CD14-positive monocyte (primary cell): Measurements from ENCODE around the gene GPD2. TPM values are rescaled to one million over a fixed set of nuclear protein-coding genes. Genes with fewer than 3 reads are reported as not detected.

Experiments used
- DNase-seq, 3 donors: peaks; one replicate each; pipeline ENCODE4 v3.0.0-alpha.2; 2011 to 2022
- H2AFZ ChIP-seq: 2 replicates; pipeline ENCODE4 v1.6.0; 2012; ENCODE audit warnings: mild to moderate bottlenecking, low read depth, low read length, inconsistent platforms; ENCODE audit not compliant: insufficient read depth, poor library complexity, severe bottlenecking
- H3K27ac ChIP-seq, 2 donors: 1 replicate in 1 of 2; 2 replicates in 1 of 2; pipeline ENCODE4 v1.5.1; 2012 to 2013; ENCODE audit warnings: low read length in 2 of 2, control low read depth in 1 of 2, inconsistent platforms in 1 of 2, low read depth in 1 of 2, mild to moderate bottlenecking in 1 of 2
- H3K27me3 ChIP-seq, 2 donors: one replicate each; pipeline versions ENCODE4 v1.6.0 to v1.6.1; 2011 to 2013; ENCODE audit warnings: low read length in 2 of 2; ENCODE audit not compliant: control insufficient read depth in 2 of 2, insufficient read depth in 2 of 2
- H3K36me3 ChIP-seq, 2 donors: replicated peaks in 1 of 2; 1 replicate in 1 of 2; 2 replicates in 1 of 2; pipeline versions ENCODE4 v1.5.1 to v1.6.1; 2012 to 2013; ENCODE audit warnings: low read length in 2 of 2, control low read depth in 1 of 2, inconsistent platforms in 1 of 2, mild to moderate bottlenecking in 1 of 2; ENCODE audit not compliant: insufficient read depth in 2 of 2, control insufficient read depth in 1 of 2
- H3K4me1 ChIP-seq, 2 donors: 1 replicate in 1 of 2; 2 replicates in 1 of 2; pipeline versions ENCODE4 v1.5.1 to v1.6.1; 2012 to 2013; ENCODE audit warnings: low read length in 2 of 2, control low read depth in 1 of 2, inconsistent platforms in 1 of 2, mild to moderate bottlenecking in 1 of 2, moderate library complexity in 1 of 2; ENCODE audit not compliant: insufficient read depth in 2 of 2, control insufficient read depth in 1 of 2
- H3K4me2 ChIP-seq: replicated peaks from 2 replicates; pipeline ENCODE3; 2012; ENCODE audit warnings: low read length, moderate library complexity, mild to moderate bottlenecking; ENCODE audit not compliant: poor library complexity, severe bottlenecking; ENCODE audit errors: extremely low read depth
- H3K4me3 ChIP-seq, 3 experiments: fragments of 200-600 bp in 1 of 3; sonication (generic) in 1 of 3; replicated peaks in 1 of 3; 1 replicate in 2 of 3; 2 replicates in 1 of 3; pipeline ENCODE4 v1.5.1; 2011 to 2013; ENCODE audit warnings: low read length in 3 of 3, mild to moderate bottlenecking in 3 of 3, control low read depth in 2 of 3, low read depth in 2 of 3, inconsistent platforms in 1 of 3, moderate library complexity in 1 of 3
- H3K79me2 ChIP-seq: 2 replicates; pipeline ENCODE4 v1.6.0; 2012; ENCODE audit warnings: mild to moderate bottlenecking, control low read depth, inconsistent platforms, low read length, moderate library complexity; ENCODE audit not compliant: insufficient read depth
- H3K9ac ChIP-seq: 2 replicates; pipeline ENCODE4 v1.6.0; 2017; ENCODE audit warnings: low read length, mild to moderate bottlenecking; ENCODE audit not compliant: insufficient read depth, poor library complexity, severe bottlenecking
- H3K9me3 ChIP-seq, 2 donors: replicated peaks in 1 of 2; 1 replicate in 1 of 2; 2 replicates in 1 of 2; pipeline versions ENCODE4 v1.5.1 to v1.6.1; 2012 to 2013; ENCODE audit warnings: low read length in 2 of 2, control low read depth in 1 of 2; ENCODE audit not compliant: control insufficient read depth in 1 of 2, insufficient read depth in 1 of 2
- H4K20me1 ChIP-seq: 2 replicates; pipeline ENCODE4 v1.6.0; 2012; ENCODE audit warnings: mild to moderate bottlenecking, low read length, control low read depth, moderate library complexity; ENCODE audit not compliant: insufficient read depth
- H3K27ac Mint-ChIP-seq, 7 donors: one replicate each; pipeline ENCODE4 v1.8.0; 2020; ENCODE audit warnings: mild to moderate bottlenecking in 7 of 7, mixed read lengths in 7 of 7, moderate library complexity in 6 of 7, inconsistent platforms in 2 of 7
- H3K27me3 Mint-ChIP-seq, 3 donors: one replicate each; pipeline ENCODE4 v1.8.0; 2021 to 2022; ENCODE audit warnings: low read depth in 3 of 3, mild to moderate bottlenecking in 3 of 3, mixed read lengths in 3 of 3, moderate library complexity in 3 of 3, inconsistent platforms in 1 of 3
- H3K36me3 Mint-ChIP-seq, 2 donors: one replicate each; pipeline ENCODE4 v1.8.0; 2020; ENCODE audit warnings: mixed read lengths in 2 of 2, inconsistent platforms in 1 of 2, mild to moderate bottlenecking in 1 of 2
- H3K4me1 Mint-ChIP-seq: one replicate; pipeline ENCODE4 v1.8.0; 2020; ENCODE audit warnings: mild to moderate bottlenecking, mixed read lengths
- H3K4me3 Mint-ChIP-seq, 2 donors: one replicate each; pipeline ENCODE4 v1.8.0; 2020; ENCODE audit warnings: mild to moderate bottlenecking in 2 of 2, mixed read lengths in 2 of 2, moderate library complexity in 1 of 2
- H3K9me3 Mint-ChIP-seq, 7 donors: one replicate each; pipeline ENCODE4 v1.8.0; 2020 to 2022; ENCODE audit warnings: mixed read lengths in 7 of 7, mild to moderate bottlenecking in 6 of 7, moderate library complexity in 6 of 7, inconsistent platforms in 2 of 7
- CTCF ChIP-seq: fragments of 200-600 bp; IDR thresholded peaks from one replicate; pipeline ENCODE4 v1.8.0; 2022; ENCODE audit warnings: antibody characterized with exemption, mild to moderate bottlenecking
- WGBS: methylation state at CpG from one replicate; pipeline ENCODE4 v1.1.5; 2013; ENCODE audit warnings: missing lambda C conversion rate; ENCODE audit not compliant: insufficient coverage; 5-methylcytosine and 5-hydroxymethylcytosine counted together
- intact Hi-C, 2 donors: fragments of 100-400 bp; cut with micrococcal nuclease; formaldehyde crosslinking; loops; one replicate each; pipeline versions ENCODE4 v1.15.0 to v1.15.1; 2023
- polyA plus RNA-seq, 3 donors: library from polyadenylated mRNA; depleted of rRNA in 1 of 3; unstranded in 2 of 3; stranded (reverse) in 1 of 3; fragments of 300-500 nt in 2 of 3; fragments of >200 nt in 1 of 3; fragmentation: Illumina TruSeq in 2 of 3; gene quantifications; 1 replicate in 2 of 3; 2 replicates in 1 of 3; pipeline ENCODE4 v1.2.3, GENCODE V29; 2012 to 2021

Gene GPD2
- polyA plus RNA-seq, 3 donors: 13.4 to 17.1 (median 14.5) TPM

- DNase-seq: no peak
- Mint-ChIP-seq H3K9me3 (peaks cover 0 to 2% (median 0%) of the 10 kb centered on the region in 7 donors), H3K27ac (no peak overlapping the region), H3K36me3 (peaks cover 42 to 47% of the 10 kb centered on the region in 2 donors), H3K27me3 (no peaks in the 10 kb centered on the region), H3K4me3 (no peak overlapping the region), H3K4me1 (peaks cover 4% of the 10 kb centered on the region)
- Histone ChIP-seq H3K36me3 (peaks cover 7 to 61% of the 10 kb centered on the region in 2 donors), H3K4me3 (no peak overlapping the region), H3K9me3 (no peaks in the 10 kb centered on the region), H4K20me1 (peaks cover 10% of the 10 kb centered on the region), H3K27me3 (no peaks in the 10 kb centered on the region), H3K4me1 (no peaks in the 10 kb centered on the region), H3K79me2 (peaks cover 7% of the 10 kb centered on the region), H3K27ac (no peak overlapping the region), H3K9ac (no peak overlapping the region), H2AFZ (no peak overlapping the region), H3K4me2 (no peak overlapping the region)
- WGBS: 100% methylated on average over 1 of the region's 4 CpGs
- intact Hi-C loops: no loop called here
- no peak for TF ChIP-seq CTCF
These were observed 101.0 kb downstream of the GPD2 start for GRCh38 chr2:156537141-156537540.

DNA sequence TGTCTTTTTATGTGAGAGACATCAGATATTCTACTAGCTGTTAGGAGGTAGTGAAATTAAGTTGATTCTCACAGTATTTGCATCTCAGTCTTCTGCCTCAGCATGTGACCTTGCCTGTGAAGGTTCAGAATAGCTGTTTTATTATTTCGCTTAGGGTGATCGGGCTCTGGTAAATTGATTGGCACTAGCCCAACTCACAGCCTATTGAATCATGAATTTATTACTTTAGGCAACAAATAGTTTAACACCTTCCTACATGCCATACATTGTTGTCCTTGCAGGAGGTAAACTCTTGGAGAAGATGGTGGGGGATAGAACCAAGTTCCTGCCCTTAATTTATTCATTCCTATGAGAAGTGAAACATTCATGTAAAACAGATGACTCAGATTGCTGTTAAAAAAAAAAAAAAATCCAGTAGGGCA, 101.9 kb downstream of the GPD2 start:
- Mint-ChIP-seq H3K4me3 (no peak overlapping the region), H3K9me3 (peaks cover 0 to 2% (median 0%) of the 10 kb centered on the region in 7 donors), H3K4me1 (peaks cover 4% of the 10 kb centered on the region), H3K27ac (peak overlapping the region in 1 of 7 donors; percentile 31), H3K27me3 (no peaks in the 10 kb centered on the region), H3K36me3 (peaks cover 41 to 44% of the 10 kb centered on the region in 2 donors)
- Histone ChIP-seq H3K27me3 (no peaks in the 10 kb centered on the region), H3K4me2 (no peak overlapping the region), H3K79me2 (no peaks in the 10 kb centered on the region), H2AFZ (no peak overlapping the region), H3K4me3 (no peak overlapping the region), H3K9me3 (no peaks in the 10 kb centered on the region), H3K9ac (no peak overlapping the region), H3K36me3 (peaks cover 7 to 61% of the 10 kb centered on the region in 2 donors), H3K27ac (no peak overlapping the region), H4K20me1 (peaks cover 4% of the 10 kb centered on the region), H3K4me1 (no peaks in the 10 kb centered on the region)
- intact Hi-C loops: no loop called here
- no peak for TF ChIP-seq CTCF
- no CpG with 5 or more reads among the region's 2 CpGs for WGBS
- no peak for DNase-seq
